Central memory CD4-positive, alpha-beta T cell (primary cell): ENCODE results near the gene SLC35A1.

Experiments
- DNase-seq: peaks from one replicate; pipeline ENCODE4 v3.0.0; 2022

Gene SLC35A1

GRCh38 chr6:87534377-87535047 is 61.7 kb downstream of the SLC35A1 start:
- no peak for DNase-seq

- DNase-seq = no peak
These were observed 65.9 kb downstream of the SLC35A1 start for GRCh38 chr6:87538510-87539260.

GRCh38 chr6:87539554-87539953 is 66.8 kb downstream of the SLC35A1 start:
- DNase-seq = no peak

- no peak for DNase-seq
These were observed 67.8 kb downstream of the SLC35A1 start for GRCh38 chr6:87540539-87540938.

- DNase-seq = no peak
These were observed 68.3 kb downstream of the SLC35A1 start for GRCh38 chr6:87541041-87541440.

GRCh38 chr6:87541744-87542143 is 69.0 kb downstream of the SLC35A1 start:
- no peak for DNase-seq

- DNase-seq = no peak
These were observed 71.1 kb downstream of the SLC35A1 start for GRCh38 chr6:87543696-87544473.

- no peak for DNase-seq
These were observed 71.6 kb downstream of the SLC35A1 start for GRCh38 chr6:87544474-87544735.

- no peak for DNase-seq
These were observed 79.0 kb downstream of the SLC35A1 start for GRCh38 chr6:87551799-87552198.

- no peak for DNase-seq
These were observed 80.5 kb downstream of the SLC35A1 start for GRCh38 chr6:87553159-87553765.

GRCh38 chr6:87555506-87555905 is 82.7 kb downstream of the SLC35A1 start:
- DNase-seq = no peak

GRCh38 chr6:87558446-87558845 is 85.7 kb downstream of the SLC35A1 start:
- DNase-seq = no peak

GRCh38 chr6:87561017-87561416 is 88.2 kb downstream of the SLC35A1 start:
- DNase-seq = no peak
